Kidney (tissue), 14 donors: ENCODE data around the gene MTA3. TPM values are rescaled to one million over a fixed set of nuclear protein-coding genes. Genes with fewer than 3 reads are reported as not detected.
A peak's percentile ranks its signal among the peaks of the same experiment; 100 is the strongest.

Experiments
- DNase-seq, 5 donors: peaks; one replicate each; pipeline ENCODE4 v3.0.0-alpha.2; 2013 to 2020
- FAIRE-seq: peaks from 2 replicates; lab custom pipeline; 2012; peaks lifted over from hg19 to GRCh38; lab: Jason Lieb, UNC
- H3K27ac ChIP-seq, 2 donors: one replicate each; pipeline ENCODE4 v1.7.0; 2013; ENCODE audit warnings: low read depth in 2 of 2, low read length in 2 of 2, inconsistent platforms in 1 of 2
- H3K27me3 ChIP-seq: one replicate; pipeline ENCODE4 v1.7.1; 2013; ENCODE audit warnings: low read length, inconsistent platforms; ENCODE audit not compliant: control insufficient read depth, insufficient read depth
- H3K36me3 ChIP-seq, 3 donors: one replicate each; pipeline versions ENCODE4 v1.7.0 to v1.7.1; 2013; ENCODE audit warnings: low read length in 3 of 3, control low read depth in 1 of 3, inconsistent platforms in 1 of 3; ENCODE audit not compliant: insufficient read depth in 3 of 3, control insufficient read depth in 2 of 3
- H3K4me1 ChIP-seq, 3 donors: one replicate each; pipeline versions ENCODE4 v1.7.0 to v1.7.1; 2013; ENCODE audit warnings: low read length in 3 of 3, inconsistent platforms in 1 of 3, low read depth in 1 of 3; ENCODE audit not compliant: control insufficient read depth in 2 of 3, insufficient read depth in 2 of 3
- H3K4me3 ChIP-seq, 3 donors: one replicate each; pipeline versions ENCODE4 v1.7.0 to v1.8.1; 2013; ENCODE audit warnings: low read length in 3 of 3, control low read depth in 1 of 3, inconsistent platforms in 1 of 3
- H3K9ac ChIP-seq, 3 donors: one replicate each; pipeline versions ENCODE4 v1.7.0 to v1.7.1; 2013; ENCODE audit warnings: low read length in 3 of 3, control low read depth in 1 of 3, inconsistent platforms in 1 of 3
- H3K9me3 ChIP-seq, 3 donors: one replicate each; pipeline versions ENCODE4 v1.7.0 to v1.7.1; 2013; ENCODE audit warnings: low read length in 3 of 3, control low read depth in 1 of 3, inconsistent platforms in 1 of 3; ENCODE audit not compliant: control insufficient read depth in 2 of 3, insufficient read depth in 1 of 3
- CTCF ChIP-seq: IDR thresholded peaks from 3 replicates; pipeline ENCODE4 v1.5.1; 2012; ENCODE audit warnings: mild to moderate bottlenecking, moderate library complexity, borderline replicate concordance; ENCODE audit not compliant: insufficient read depth; ENCODE audit errors: extremely low read depth
- intact Hi-C: fragments of 100-400 bp; cut with DNase I; formaldehyde crosslinking; loops from one replicate; pipeline ENCODE4 v1.11.1; 2022
- polyA plus RNA-seq: library from polyadenylated mRNA; stranded (reverse); fragments of 350-450 nt; fragmentation: Illumina TruSeq; extraction: RNeasy Lipid Tissue Mini Kit (QIAGEN cat#74804); gene quantifications from one replicate; pipeline ENCODE4 v1.2.3, GENCODE V29; 2014; ENCODE audit warnings: low read depth, low replicate concordance; ENCODE audit not compliant: insufficient read depth
- total RNA-seq: library from RNA; stranded (reverse); fragmentation: NEBNext Ultra II Directional; extraction: Animal tissue kit (Norgen Biotek cat#: 25700); gene quantifications from one replicate; pipeline ENCODE4 v1.2.1, GENCODE V29; 2021
- donor health status: control.
- donor health status: control.
- donor health status: control.
- donor health status: control.
- donor health status: control.
- donor health status: DM: yes; HTN: yes; CAD: no.
- donor health status: Normal renal cell carcinoma (clear cell type).

MTA3 gene
- total and polyA plus RNA-seq, 2 donors from 2014 or later = 27.7 to 35.2 TPM

- FAIRE-seq (peak; percentile 23), DNase-seq (peak; percentile 77 to 92 (median 82))
- Histone ChIP-seq H3K27ac (no peak overlapping the region), H3K9me3 (no peaks in the 10 kb centered on the region), H3K4me1 (peaks cover 0 to 2% (median 0%) of the 10 kb centered on the region in 3 donors), H3K4me3 (no peak overlapping the region), H3K36me3 (peaks cover 0 to 3% (median 0%) of the 10 kb centered on the region in 3 donors), H3K27me3 (no peaks in the 10 kb centered on the region), H3K9ac (no peak overlapping the region)
- intact Hi-C loops = loop anchor here (10.0 kb wide), 1 partner anchor 148 kb away; no protein-coding TSS in a partner anchor
- peak; percentile 98 for TF ChIP-seq CTCF
These were observed 94.8 kb downstream of the MTA3 start for GRCh38 chr2:42663106-42663780.

DNA sequence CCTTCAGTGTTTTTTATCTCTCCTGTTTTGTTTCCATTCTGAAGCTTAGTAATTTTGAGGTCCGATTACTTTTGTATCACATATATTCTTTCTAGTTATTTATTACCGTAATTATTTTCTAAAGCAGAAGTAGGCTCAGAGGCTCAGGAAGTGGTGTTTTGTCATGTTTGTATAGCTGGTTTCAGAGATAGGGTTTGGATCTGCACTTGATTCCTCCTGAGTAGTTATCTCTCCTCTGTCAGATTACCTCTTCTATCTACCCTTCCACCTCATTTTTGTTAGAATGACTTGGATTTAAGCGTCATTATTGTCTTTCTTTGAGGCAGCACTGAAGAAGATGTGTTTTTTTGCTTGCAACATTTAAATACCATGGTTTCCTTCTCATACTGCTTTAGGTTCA is 95.4 kb downstream of the MTA3 start:
- H3K9me3 ChIP-seq = no peaks in the 10 kb centered on the region
- intact Hi-C loops = loop anchor here (10.0 kb wide), 1 partner anchor 149 kb away; no protein-coding TSS in a partner anchor
- TF ChIP-seq CTCF = no peak
- H3K4me1 ChIP-seq = peaks cover 0 to 2% (median 0%) of the 10 kb centered on the region in 3 donors
- H3K27ac ChIP-seq = no peak overlapping the region
- H3K9ac ChIP-seq = no peak overlapping the region
- no peaks in the 10 kb centered on the region for H3K27me3 ChIP-seq
- DNase-seq (no peak), FAIRE-seq (no peak)
- no peaks in the 10 kb centered on the region for H3K36me3 ChIP-seq
- no peak overlapping the region for H3K4me3 ChIP-seq

DNA sequence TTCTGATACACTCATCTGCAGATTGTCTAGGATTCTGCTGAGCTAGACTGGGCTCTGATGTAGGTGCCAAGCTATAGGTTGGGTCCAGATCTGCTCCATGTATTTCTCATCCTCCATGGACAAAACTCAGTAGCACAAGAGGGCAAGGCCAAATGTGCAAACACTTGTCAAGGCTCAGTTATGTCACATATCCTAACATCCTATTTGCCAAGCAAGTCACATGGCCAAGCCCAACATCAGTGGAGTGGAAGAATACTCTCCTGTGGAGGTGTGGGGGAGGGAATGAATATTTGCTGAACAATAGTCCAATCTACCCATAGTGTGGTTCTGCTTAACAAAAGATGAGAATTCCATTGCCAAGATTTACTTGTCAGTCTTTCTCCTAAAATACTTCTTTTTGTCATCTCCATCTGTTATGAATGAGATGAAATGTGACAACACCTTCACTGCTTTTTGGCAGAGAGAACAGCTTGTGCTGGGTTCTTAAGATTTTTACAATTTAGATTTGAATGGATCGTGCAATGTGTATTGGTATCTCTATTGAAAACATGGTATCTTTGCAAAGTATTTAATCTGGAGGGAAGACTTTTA is 105.7 kb downstream of the MTA3 start:
- Histone ChIP-seq H3K9me3 (no peaks in the 10 kb centered on the region), H3K9ac (no peak overlapping the region), H3K4me3 (no peak overlapping the region), H3K27me3 (no peaks in the 10 kb centered on the region), H3K27ac (no peak overlapping the region), H3K36me3 (no peaks in the 10 kb centered on the region), H3K4me1 (no peaks in the 10 kb centered on the region)
- intact Hi-C loops = no loop called here
- TF ChIP-seq CTCF = no peak
- no peak for DNase-seq
- no peak for FAIRE-seq
